ENCODE data around the gene TRIP4.

DNA sequence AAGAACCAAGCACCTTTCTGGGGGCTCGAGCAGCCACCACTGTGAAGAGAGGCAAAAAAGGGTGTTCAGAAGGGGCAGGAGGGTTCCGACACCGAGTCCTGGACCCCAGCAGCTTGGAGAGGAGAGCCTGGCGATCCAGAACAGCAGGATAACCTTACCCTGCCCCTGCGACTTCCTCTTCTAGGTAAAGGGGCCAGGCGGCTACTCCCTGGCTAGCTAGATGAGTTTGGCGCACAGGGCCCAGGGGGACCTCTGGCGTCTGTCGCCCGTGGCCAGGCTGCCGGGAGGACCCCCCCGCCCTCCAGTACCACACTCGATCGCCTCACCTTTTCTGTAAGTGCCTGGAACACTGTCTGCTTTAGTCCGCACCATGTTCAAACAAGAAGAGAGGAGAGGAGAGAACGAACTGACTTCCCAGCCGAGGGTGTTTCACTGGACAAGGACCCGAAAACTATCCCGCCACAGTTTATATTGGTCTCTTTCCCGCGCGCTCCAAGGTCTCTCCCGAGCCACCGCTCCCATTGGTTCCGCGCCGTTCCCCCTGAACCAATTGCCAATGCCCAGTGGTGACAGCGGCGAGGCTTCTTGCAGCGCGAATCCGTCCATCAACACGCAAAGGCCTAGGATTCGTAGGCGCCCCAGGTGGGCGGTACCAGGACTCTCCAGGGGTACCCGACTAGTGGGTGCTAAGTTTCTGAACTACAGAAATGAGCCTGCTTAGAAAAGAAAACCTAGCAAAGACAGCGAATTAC, 6.5 kb upstream of the TRIP4 start, which contains the start of gene PCLAF:
- TF ChIP-seq EZH2 (IDR thresholded peaks at IDR 0.05; ENCODE audit: low read depth) = no peak
- TF ChIP-seq, protein P1, sequence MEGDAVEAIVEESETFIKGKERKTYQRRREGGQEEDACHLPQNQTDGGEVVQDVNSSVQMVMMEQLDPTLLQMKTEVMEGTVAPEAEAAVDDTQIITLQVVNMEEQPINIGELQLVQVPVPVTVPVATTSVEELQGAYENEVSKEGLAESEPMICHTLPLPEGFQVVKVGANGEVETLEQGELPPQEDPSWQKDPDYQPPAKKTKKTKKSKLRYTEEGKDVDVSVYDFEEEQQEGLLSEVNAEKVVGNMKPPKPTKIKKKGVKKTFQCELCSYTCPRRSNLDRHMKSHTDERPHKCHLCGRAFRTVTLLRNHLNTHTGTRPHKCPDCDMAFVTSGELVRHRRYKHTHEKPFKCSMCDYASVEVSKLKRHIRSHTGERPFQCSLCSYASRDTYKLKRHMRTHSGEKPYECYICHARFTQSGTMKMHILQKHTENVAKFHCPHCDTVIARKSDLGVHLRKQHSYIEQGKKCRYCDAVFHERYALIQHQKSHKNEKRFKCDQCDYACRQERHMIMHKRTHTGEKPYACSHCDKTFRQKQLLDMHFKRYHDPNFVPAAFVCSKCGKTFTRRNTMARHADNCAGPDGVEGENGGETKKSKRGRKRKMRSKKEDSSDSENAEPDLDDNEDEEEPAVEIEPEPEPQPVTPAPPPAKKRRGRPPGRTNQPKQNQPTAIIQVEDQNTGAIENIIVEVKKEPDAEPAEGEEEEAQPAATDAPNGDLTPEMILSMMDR (conservative IDR thresholded peaks at IDR 0.05) = no peak
